ENCODE data around the gene CPNE1.
"Not testable (repeated sequence)": the region's sequence is repeated elsewhere in the genome, so short reads cannot be mapped to it uniquely, and the experiment has no call there.

CPNE1 gene

DNA sequence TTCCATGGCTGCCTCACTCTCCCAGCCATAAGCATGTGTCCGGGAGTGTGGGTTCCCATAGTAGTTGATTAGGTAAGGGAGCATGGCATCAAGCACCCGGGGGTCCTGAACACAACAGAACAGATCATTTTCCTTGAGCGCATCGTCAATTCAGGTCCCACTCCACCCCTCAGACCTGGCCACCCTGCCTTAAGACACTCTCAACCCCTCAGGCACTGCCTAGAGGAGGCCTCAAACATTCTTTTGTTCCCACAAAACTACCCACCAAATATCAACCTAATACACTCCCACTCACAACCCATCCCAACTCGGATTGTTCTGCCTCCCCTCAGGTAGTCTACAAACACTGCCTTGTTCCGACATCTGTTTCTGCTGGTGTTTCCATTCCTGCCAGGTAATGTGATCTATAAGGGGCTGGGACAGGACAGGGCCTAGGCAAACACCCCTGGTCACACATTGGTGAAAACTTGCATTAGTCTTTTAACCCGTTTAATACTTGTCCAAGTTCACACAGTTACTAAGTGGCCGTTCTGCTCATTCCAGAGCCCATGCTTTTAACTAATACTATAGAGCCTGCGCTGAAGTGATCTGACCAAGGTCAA is 33.1 kb upstream of the CPNE1 start:
- in situ Hi-C loops (cut with HindIII; ENCODE audit: low sequenced_read_pairs), result no loop called here
- H3K4me3 ChIP-seq (ENCODE audit: low read depth, low read length), result peak overlapping the region; percentile 98
- TF ChIP-seq, protein P1, sequence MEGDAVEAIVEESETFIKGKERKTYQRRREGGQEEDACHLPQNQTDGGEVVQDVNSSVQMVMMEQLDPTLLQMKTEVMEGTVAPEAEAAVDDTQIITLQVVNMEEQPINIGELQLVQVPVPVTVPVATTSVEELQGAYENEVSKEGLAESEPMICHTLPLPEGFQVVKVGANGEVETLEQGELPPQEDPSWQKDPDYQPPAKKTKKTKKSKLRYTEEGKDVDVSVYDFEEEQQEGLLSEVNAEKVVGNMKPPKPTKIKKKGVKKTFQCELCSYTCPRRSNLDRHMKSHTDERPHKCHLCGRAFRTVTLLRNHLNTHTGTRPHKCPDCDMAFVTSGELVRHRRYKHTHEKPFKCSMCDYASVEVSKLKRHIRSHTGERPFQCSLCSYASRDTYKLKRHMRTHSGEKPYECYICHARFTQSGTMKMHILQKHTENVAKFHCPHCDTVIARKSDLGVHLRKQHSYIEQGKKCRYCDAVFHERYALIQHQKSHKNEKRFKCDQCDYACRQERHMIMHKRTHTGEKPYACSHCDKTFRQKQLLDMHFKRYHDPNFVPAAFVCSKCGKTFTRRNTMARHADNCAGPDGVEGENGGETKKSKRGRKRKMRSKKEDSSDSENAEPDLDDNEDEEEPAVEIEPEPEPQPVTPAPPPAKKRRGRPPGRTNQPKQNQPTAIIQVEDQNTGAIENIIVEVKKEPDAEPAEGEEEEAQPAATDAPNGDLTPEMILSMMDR (IDR thresholded peaks at IDR 0.05; ENCODE audit: low read depth, low read length, missing control alignments), result no peak
- no peak for DNase-seq (ENCODE audit: low read depth)

DNA sequence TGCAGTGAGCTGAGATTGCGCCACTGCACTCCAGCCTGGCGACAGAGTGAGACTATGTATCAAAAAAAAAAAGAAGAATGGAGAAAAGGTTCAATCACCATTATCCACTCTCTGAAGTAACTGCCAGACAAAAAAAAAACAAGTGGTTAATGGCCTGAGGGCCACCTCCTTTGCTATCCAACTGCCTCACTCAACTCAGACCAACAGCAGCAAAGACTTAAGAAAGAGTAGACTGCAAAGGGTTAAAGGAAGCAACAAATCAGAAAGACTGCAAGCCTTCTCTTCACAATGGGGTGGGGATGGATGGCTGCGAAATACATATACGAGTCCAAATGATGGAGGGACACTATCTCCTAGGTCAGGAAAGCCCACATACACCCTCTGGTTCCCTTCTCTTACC is 31.3 kb upstream of the CPNE1 start:
- TF ChIP-seq, protein P1 (IDR thresholded peaks at IDR 0.05; ENCODE audit: low read depth, low read length, missing control alignments), result no peak
- in situ Hi-C loops (cut with HindIII; ENCODE audit: low sequenced_read_pairs), result no loop called here
- no peak overlapping the region for H3K4me3 ChIP-seq (ENCODE audit: low read depth, low read length)
- no peak for DNase-seq (ENCODE audit: low read depth)

- in situ Hi-C loops (cut with HindIII; ENCODE audit: low sequenced_read_pairs), result no loop called here
- DNase-seq (ENCODE audit: low read depth), result no peak
- TF ChIP-seq, protein P1 (IDR thresholded peaks at IDR 0.05; ENCODE audit: low read depth, low read length, missing control alignments), result no peak
- no peak overlapping the region for H3K4me3 ChIP-seq (ENCODE audit: low read depth, low read length)
These were observed 30.6 kb upstream of the CPNE1 start for GRCh38 chr20:35695245-35695749.

DNA sequence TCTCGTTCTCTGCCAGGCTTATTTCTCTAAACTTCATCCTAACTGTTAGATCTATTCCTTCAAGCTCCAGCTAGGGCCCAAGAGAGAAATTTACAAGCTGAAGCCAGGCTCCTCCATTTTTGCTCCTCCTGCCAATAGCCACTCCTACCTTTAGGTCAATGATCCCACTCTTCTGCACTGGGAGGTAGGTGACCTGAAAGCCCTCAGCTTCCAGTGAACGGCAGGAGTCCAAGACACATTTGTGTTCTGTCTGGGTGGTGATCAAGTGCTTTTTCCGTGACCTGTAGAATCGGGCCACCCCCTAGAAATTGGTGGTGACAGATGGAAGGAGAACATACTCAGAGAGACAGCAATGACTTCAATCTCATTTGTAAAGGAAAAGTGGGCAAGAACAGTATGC is 25.6 kb upstream of the CPNE1 start:
- no peak for DNase-seq (ENCODE audit: low read depth)
- in situ Hi-C loops (cut with HindIII; ENCODE audit: low sequenced_read_pairs), result no loop called here
- no peak overlapping the region for H3K4me3 ChIP-seq (ENCODE audit: low read depth, low read length)
- TF ChIP-seq, protein P1 (IDR thresholded peaks at IDR 0.05; ENCODE audit: low read depth, low read length, missing control alignments), result no peak

- DNase-seq (ENCODE audit: low read depth); H3K4me3 ChIP-seq (ENCODE audit: low read depth, low read length); in situ Hi-C loops (cut with HindIII; ENCODE audit: low sequenced_read_pairs): not testable (repeated sequence)
These were observed 22.2 kb upstream of the CPNE1 start for GRCh38 chr20:35686872-35687271.

- DNase-seq (ENCODE audit: low read depth); in situ Hi-C loops (cut with HindIII; ENCODE audit: low sequenced_read_pairs); H3K4me3 ChIP-seq (ENCODE audit: low read depth, low read length): not testable (repeated sequence)
These were observed 20.7 kb upstream of the CPNE1 start for GRCh38 chr20:35685368-35685767.

- in situ Hi-C loops (cut with HindIII; ENCODE audit: low sequenced_read_pairs), result no loop called here
- no peak overlapping the region for H3K4me3 ChIP-seq (ENCODE audit: low read depth, low read length)
- no peak for DNase-seq (ENCODE audit: low read depth)
- TF ChIP-seq, protein P1 (IDR thresholded peaks at IDR 0.05; ENCODE audit: low read depth, low read length, missing control alignments), result no peak
These were observed 17.3 kb upstream of the CPNE1 start for GRCh38 chr20:35681960-35682359.
